HG02623 (cell line): ENCODE data around the gene TTLL6.

Experiments used
- ATAC-seq: cut with Tn5 transposase; IDR thresholded peaks from one replicate; pipeline ENCODE4 v1.9.1; 2021; ENCODE audit warnings: moderate library complexity; ENCODE audit not compliant: unreplicated experiment

TTLL6 gene

GRCh38 chr17:48761114-48761513, 55.9 kb downstream of the TTLL6 start:
- no peak for ATAC-seq

DNA sequence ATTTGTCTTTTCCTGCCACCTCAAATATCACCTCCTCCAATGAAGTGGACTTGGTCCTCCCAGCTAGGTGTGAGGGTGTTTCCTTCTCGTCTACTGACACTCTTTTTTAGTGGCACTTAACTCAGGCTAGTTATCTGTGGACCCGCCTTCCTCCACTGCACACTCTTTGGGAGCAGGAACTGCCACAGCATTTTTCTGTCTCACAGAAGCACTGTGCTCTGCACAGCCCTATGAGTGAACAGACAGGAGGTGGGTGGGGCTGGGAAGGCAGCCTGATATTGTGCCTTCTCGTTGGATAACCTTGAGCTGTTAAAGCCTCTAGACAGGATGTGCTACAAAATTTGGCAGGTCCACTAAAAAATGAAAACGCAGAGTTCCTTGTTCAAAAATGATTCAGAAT, 56.6 kb downstream of the TTLL6 start:
- no peak for ATAC-seq

DNA sequence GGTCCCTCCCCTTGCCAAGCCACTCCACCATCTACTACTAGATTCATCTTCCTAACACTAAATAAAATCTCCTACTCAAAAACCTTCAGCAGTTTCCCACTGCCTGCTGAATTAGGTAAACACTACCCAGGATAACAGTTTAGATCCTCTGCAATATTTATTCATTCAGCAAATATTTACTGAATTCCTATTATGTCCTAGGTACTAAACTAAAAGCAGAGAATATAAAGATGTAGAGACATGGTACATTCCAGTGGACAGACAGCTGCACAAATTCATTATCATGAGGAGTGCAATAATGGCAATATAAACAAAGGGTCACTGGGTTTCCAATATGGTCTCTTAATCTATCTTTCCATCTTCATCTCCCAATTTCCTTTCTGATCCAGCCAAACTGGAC, 57.7 kb downstream of the TTLL6 start:
- no peak for ATAC-seq

DNA sequence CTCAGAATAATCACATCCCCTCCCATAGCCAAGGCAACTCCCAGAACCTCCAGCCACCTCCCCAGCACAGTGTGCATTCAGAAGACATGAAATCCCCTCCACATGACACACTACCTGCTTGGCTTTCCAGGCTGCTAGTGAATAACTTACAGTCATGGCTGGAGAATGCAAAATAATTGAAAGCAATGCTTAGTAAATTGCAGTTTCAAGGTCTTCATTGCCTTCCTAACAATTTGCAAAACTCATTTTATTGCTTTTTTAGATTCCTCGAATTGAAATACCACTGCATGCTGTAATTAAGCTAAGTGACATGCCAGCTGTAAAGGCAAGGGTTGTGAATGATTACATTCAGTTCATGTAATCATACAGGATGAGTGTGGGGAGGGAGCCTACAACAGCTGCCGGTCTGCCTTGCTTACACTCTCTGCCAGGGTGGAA, 59.5 kb downstream of the TTLL6 start:
- ATAC-seq, result no peak

GRCh38 chr17:48756830-48757251, 60.2 kb downstream of the TTLL6 start:
- no peak for ATAC-seq

- ATAC-seq, result no peak
These were observed 61.7 kb downstream of the TTLL6 start for GRCh38 chr17:48755356-48755755.

DNA sequence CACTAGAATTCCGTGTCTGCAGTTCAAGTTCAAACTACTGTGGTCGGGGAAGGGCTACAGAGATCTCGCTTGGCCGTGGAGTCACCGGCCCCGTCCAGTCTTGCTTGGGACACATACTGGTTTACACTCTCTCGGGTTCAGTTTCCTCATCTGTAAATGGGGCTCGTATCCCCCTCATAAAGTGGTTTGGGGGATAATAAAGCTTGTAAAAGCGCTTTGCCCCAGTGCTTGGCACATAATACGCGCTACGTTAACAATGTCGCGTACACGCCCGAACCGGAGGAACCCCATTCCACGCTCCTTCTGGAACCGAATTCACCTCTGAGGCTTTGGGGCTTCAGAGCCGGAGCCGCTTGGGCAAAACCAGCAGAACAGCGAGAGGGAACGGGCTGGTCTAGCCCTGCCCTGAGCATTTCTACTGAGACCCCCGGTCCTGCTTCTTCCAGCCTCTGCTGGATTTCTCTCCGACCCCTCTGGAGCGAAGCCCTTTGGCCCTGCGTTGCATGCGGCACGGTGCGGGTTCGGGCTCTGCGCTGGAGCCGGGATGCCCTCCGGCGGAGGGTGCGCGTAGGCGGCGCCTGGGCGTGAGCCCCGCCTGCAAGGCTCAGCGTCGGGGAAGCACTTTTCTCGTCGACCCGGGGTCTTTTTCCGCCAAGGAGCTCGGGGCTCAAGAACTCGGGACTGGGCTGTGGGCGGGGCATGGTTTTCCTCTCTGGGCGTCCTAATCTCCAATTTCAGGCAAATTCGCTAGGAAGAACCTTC, 62.3 kb downstream of the TTLL6 start:
- ATAC-seq, result no peak

GRCh38 chr17:48753794-48754499, 63.1 kb downstream of the TTLL6 start:
- ATAC-seq, result no peak

GRCh38 chr17:48752399-48753288, 64.4 kb downstream of the TTLL6 start:
- ATAC-seq, result no peak

DNA sequence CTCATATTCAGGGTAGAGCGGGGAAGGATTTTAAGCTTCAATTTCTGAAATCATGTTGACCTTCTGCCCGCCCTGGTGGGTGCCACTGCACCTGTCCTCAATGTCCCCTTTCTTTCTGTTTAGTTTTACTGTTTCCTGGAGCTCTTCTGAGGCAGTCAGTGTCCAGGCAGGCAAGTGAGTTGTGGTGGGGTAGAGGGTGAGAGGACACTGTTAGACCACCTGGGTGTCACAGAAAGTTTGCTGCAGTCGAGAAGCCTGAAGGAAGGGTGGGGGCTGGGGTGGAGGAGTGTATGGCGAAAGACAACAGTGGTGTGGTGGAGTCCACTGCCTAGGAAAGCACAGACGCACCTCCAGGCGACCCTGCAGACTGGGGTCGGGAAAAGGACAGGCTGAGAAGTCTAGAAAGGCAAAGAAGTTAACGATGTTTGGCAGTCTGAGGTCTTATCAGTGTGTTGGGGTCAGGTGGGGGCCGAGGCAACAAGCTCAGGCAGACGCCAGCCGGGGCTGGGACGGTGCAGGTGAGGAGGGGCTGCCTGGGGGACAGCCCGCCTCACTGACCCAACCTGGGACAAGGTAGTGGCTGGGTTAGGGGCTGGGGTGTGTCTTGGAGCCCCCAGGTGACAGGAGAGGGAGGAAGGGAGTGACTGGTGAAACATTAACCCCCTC, 65.2 kb downstream of the TTLL6 start:
- ATAC-seq, result no peak

GRCh38 chr17:48751172-48751571, 65.9 kb downstream of the TTLL6 start:
- no peak for ATAC-seq

DNA sequence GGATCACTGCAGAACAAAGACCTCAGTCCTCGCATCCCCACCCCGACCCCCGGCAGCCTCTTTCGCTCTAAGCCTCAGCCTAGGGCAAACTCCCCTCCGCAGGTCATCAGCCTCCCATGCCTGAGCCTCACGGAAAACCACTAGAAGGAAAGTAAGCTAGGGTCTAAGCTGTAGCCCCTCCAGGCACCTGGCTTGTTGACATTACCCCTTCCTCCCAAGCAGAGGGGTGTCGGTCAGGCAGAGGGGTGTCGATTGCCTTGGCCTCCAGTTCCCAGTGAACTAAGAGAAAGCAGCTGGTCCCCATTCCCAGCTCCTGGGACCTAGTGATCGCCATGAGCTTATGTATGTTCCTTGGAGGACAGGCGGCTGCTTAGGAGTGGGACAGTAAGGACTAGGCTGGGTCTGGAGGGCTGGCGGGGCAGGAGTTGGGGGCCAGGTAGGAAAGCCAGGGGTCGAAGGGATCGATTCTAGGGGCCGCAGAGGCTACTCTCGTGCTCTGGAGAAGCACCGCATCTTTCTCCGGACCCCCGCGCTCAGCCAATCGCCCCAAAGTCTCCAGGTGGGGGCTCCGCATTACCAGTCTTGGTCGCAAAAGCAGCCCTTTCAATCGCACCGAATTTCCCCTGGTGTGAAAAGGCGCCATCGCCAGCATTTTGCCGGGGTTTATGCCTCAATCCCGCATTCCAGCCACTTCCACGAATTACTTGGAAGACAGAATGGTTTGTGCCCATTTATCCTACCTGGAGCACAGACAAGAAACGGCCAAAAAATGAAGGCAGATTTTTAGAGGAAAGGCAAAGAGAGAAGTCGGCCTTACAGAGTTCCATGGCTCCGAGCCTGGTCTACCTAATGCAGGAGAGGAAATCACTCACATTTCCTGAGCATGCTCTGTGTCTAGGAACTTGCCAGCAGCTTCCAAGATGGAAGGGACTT, 67.1 kb downstream of the TTLL6 start:
- no peak for ATAC-seq

- no peak for ATAC-seq
These were observed 68.1 kb downstream of the TTLL6 start for GRCh38 chr17:48748718-48749566.

- ATAC-seq, result no peak
These were observed 69.3 kb downstream of the TTLL6 start for GRCh38 chr17:48747445-48748363.

GRCh38 chr17:48746916-48747444, 70.0 kb downstream of the TTLL6 start:
- ATAC-seq, result no peak

- ATAC-seq, result no peak
These were observed 71.4 kb downstream of the TTLL6 start for GRCh38 chr17:48745381-48746275.

DNA sequence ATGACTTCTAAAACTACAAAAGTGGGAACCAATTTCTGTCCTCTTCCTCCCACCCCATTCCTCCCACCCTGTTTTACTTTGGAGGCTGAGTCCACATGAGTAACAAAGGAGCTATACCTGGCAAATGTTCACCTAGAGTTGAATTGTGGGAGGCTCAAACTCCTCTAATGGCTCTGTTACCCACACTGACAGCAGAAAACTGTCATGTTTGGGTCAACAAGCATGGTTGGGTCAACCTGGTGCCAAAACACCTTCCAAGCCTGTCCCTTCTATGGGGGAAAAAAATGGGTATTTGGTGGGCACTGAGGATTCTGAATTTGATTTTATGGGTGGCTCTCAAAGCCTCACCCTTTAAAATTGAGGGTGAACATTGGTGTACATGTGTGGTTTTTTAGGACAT, 76.5 kb downstream of the TTLL6 start:
- ATAC-seq, result no peak
